GM12865 (cell line): ENCODE data around the gene EFS.
"Not testable (repeated sequence)": the region's sequence is repeated elsewhere in the genome, so short reads cannot be mapped to it uniquely, and the experiment has no call there.

Experiments
- DNase-seq: peaks from one replicate; pipeline ENCODE4 v3.0.0; 2010; ENCODE audit warnings: low read depth
- H3K4me3 ChIP-seq: 2 replicates; pipeline ENCODE4 v1.5.1; 2011; ENCODE audit warnings: mild to moderate bottlenecking, low read depth, low read length, control low read depth
- TF ChIP-seq, protein P1 (sequence below): IDR thresholded peaks from 2 replicates; pipeline ENCODE4 v1.5.1; 2011; ENCODE audit warnings: low read length, control low read depth, low read depth, inconsistent platforms; ENCODE audit not compliant: insufficient read depth; ENCODE audit errors: missing control alignments

The EFS gene

GRCh38 chr14:23326491-23327332 is 38.3 kb downstream of the EFS start:
- no peak for DNase-seq
- H3K4me3 ChIP-seq = no peak overlapping the region
- TF ChIP-seq, protein P1, sequence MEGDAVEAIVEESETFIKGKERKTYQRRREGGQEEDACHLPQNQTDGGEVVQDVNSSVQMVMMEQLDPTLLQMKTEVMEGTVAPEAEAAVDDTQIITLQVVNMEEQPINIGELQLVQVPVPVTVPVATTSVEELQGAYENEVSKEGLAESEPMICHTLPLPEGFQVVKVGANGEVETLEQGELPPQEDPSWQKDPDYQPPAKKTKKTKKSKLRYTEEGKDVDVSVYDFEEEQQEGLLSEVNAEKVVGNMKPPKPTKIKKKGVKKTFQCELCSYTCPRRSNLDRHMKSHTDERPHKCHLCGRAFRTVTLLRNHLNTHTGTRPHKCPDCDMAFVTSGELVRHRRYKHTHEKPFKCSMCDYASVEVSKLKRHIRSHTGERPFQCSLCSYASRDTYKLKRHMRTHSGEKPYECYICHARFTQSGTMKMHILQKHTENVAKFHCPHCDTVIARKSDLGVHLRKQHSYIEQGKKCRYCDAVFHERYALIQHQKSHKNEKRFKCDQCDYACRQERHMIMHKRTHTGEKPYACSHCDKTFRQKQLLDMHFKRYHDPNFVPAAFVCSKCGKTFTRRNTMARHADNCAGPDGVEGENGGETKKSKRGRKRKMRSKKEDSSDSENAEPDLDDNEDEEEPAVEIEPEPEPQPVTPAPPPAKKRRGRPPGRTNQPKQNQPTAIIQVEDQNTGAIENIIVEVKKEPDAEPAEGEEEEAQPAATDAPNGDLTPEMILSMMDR = no peak

DNA sequence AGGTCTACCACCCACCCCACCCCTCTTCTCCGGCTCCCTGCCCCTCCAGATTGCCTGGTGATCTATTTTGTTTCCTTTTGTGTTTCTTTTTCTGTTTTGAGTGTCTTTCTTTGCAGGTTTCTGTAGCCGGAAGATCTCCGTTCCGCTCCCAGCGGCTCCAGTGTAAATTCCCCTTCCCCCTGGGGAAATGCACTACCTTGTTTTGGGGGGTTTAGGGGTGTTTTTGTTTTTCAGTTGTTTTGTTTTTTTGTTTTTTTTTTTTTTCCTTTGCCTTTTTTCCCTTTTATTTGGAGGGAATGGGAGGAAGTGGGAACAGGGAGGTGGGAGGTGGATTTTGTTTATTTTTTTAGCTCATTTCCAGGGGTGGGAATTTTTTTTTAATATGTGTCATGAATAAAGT is 39.2 kb downstream of the EFS start:
- not testable (repeated sequence) for H3K4me3 ChIP-seq, DNase-seq

- no peak for DNase-seq
- TF ChIP-seq, protein P1 = no peak
- H3K4me3 ChIP-seq = no peak overlapping the region
These were observed 40.0 kb downstream of the EFS start for GRCh38 chr14:23324993-23325392.

DNA sequence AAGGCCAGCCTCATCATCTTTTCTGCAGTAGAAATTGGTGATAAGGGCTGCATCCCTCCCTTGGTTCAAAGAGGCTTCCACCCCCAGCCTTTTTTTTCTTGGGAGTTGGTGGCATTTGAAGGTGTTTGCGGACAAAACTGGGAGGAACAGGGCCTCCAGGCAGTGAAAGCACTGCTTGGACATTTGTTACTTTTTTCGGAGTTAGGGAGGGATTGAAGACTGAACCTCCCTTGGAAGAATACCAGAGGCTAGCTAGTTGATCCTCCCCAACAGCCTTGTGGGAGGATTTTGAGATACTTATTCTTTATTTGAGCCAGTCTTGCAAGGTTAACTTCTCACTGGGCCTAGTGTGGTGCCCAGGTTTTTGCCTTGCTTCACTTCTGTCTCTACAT is 40.5 kb downstream of the EFS start:
- no peak overlapping the region for H3K4me3 ChIP-seq
- no peak for DNase-seq
- TF ChIP-seq, protein P1 = no peak

GRCh38 chr14:23323838-23324454 is 41.0 kb downstream of the EFS start:
- TF ChIP-seq, protein P1 = no peak
- DNase-seq = no peak
- no peak overlapping the region for H3K4me3 ChIP-seq

- DNase-seq = no peak
- H3K4me3 ChIP-seq = peak overlapping the region; percentile 86
- TF ChIP-seq, protein P1 = no peak
These were observed 42.1 kb downstream of the EFS start for GRCh38 chr14:23322568-23323517.
